ENCODE measurements around the gene LETM1.

The LETM1 gene

GRCh38 chr4:1808851-1809753, 46.9 kb downstream of the LETM1 start:
- no peak for DNase-seq (ENCODE audit: low read depth in 4 of 4, low spot score in 1 of 4)

DNA sequence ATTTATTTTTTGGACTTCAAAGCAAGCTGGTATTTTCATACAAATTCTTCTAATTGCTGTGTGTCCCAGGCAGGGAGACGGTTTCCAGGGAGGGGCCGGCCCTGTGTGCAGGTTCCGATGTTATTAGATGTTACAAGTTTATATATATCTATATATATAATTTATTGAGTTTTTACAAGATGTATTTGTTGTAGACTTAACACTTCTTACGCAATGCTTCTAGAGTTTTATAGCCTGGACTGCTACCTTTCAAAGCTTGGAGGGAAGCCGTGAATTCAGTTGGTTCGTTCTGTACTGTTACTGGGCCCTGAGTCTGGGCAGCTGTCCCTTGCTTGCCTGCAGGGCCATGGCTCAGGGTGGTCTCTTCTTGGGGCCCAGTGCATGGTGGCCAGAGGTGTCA, 47.6 kb downstream of the LETM1 start:
- no peak for DNase-seq (ENCODE audit: low read depth in 4 of 4, low spot score in 1 of 4)

GRCh38 chr4:1807332-1807777, 48.6 kb downstream of the LETM1 start:
- no peak for DNase-seq (ENCODE audit: low read depth in 4 of 4, low spot score in 1 of 4)

DNA sequence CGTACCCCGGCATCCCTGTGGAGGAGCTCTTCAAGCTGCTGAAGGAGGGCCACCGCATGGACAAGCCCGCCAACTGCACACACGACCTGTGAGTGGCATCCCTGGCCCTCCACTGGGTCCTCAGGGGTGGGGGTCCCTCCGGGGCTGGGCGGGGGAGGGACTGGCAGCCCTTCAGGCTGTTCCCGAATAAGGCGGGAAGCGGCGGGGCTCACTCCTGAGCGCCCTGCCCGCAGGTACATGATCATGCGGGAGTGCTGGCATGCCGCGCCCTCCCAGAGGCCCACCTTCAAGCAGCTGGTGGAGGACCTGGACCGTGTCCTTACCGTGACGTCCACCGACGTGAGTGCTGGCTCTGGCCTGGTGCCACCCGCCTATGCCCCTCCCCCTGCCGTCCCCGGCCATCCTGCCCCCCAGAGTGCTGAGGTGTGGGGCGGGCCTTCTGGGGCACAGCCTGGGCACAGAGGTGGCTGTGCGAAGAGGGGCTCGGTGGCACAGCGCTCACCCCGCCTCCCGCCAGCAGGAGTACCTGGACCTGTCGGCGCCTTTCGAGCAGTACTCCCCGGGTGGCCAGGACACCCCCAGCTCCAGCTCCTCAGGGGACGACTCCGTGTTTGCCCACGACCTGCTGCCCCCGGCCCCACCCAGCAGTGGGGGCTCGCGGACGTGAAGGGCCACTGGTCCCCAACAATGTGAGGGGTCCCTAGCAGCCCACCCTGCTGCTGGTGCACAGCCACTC, 49.2 kb downstream of the LETM1 start:
- DNase-seq (ENCODE audit: low read depth in 4 of 4, low spot score in 1 of 4): no peak

DNA sequence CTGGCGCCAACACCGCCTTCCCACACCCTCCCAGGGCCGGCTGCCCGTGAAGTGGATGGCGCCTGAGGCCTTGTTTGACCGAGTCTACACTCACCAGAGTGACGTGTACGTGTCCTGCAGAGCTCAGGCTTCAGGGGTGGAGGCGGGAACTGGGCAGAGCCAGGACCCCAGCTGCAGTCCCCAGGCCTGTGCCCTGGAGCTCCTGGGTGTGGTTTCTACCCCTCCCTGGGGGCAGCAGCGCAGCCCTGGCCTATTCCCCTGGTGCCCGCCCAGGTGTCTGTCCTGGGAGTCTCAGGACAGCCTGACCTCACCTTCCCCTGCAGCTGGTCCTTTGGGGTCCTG, 49.8 kb downstream of the LETM1 start:
- DNase-seq (ENCODE audit: low read depth in 4 of 4, low spot score in 1 of 4): no peak

DNA sequence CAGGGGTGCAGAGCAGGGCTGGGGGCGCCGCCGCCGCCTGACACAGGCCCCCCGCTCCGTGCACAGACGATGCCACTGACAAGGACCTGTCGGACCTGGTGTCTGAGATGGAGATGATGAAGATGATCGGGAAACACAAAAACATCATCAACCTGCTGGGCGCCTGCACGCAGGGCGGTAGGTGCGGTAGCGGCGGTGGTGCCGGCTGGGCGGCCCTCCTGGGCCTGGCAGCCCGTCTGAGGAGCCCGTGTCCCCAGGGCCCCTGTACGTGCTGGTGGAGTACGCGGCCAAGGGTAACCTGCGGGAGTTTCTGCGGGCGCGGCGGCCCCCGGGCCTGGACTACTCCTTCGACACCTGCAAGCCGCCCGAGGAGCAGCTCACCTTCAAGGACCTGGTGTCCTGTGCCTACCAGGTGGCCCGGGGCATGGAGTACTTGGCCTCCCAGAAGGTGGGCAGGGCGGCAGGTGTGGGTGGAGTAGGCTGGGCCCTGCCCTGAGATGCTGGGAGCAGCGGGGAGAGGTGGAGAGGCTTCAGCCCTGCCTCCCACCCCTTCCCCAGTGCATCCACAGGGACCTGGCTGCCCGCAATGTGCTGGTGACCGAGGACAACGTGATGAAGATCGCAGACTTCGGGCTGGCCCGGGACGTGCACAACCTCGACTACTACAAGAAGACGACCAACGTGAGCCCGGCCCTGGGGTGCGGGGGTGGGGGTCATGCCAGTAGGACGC, 50.3 kb downstream of the LETM1 start:
- DNase-seq (ENCODE audit: low read depth in 4 of 4, low spot score in 1 of 4): no peak

- no peak for DNase-seq (ENCODE audit: low read depth in 4 of 4, low spot score in 1 of 4)
Observed at GRCh38 chr4:1804638-1805492, 51.1 kb downstream of the LETM1 start.

DNA sequence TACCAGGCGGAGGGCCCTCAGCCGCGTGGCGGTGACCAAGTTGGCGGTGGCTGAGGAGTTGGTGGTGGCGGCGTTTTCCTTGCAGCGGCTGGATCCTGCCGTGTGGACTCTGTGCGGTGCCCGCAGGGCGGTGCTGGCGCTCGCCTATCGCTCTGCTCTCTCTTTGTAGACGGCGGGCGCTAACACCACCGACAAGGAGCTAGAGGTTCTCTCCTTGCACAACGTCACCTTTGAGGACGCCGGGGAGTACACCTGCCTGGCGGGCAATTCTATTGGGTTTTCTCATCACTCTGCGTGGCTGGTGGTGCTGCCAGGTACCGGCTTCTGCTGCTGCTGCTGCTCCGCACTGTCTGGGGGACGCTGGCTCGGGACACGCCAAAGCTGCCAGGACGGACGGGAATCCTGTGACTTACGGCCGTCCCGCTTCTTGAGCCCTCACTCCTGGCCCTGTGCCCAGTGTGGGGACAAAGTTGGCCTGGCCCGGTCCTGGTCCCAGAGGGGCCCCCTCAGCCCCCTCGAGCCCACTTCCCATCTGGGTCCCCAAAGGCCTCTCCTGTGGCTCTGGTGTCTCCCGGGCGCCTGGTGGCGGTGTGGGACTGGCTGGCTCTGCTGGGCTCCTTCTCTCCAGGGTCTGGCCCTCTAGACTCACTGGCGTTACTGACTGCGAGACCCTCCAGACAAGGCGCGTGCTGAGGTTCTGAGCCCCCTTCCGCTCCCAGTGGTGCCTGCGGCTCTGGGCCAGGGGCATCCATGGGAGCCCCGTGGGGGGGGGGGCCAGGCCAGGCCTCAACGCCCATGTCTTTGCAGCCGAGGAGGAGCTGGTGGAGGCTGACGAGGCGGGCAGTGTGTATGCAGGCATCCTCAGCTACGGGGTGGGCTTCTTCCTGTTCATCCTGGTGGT, 52.2 kb downstream of the LETM1 start:
- DNase-seq (ENCODE audit: low read depth in 4 of 4, low spot score in 1 of 4): no peak

GRCh38 chr4:1802720-1803522, 53.0 kb downstream of the LETM1 start:
- no peak for DNase-seq (ENCODE audit: low read depth in 4 of 4, low spot score in 1 of 4)

- DNase-seq (ENCODE audit: low read depth in 4 of 4, low spot score in 1 of 4): no peak
Observed at GRCh38 chr4:1802151-1802715, 53.7 kb downstream of the LETM1 start.

DNA sequence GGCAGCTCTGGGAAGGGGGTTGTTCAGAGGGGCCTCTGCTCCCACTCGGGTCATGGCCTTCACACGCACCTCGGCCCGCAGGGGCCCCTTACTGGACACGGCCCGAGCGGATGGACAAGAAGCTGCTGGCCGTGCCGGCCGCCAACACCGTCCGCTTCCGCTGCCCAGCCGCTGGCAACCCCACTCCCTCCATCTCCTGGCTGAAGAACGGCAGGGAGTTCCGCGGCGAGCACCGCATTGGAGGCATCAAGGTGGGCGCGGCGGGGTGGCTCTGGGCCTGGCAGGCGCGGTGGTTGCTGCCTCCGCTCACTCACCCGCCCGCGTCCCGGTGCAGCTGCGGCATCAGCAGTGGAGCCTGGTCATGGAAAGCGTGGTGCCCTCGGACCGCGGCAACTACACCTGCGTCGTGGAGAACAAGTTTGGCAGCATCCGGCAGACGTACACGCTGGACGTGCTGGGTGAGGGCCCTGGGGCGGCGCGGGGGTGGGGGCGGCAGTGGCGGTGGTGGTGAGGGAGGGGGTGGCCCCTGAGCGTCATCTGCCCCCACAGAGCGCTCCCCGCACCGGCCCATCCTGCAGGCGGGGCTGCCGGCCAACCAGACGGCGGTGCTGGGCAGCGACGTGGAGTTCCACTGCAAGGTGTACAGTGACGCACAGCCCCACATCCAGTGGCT, 54.5 kb downstream of the LETM1 start:
- DNase-seq (ENCODE audit: low read depth in 4 of 4, low spot score in 1 of 4): no peak

GRCh38 chr4:1800805-1801204, 55.2 kb downstream of the LETM1 start:
- no peak for DNase-seq (ENCODE audit: low read depth in 4 of 4, low spot score in 1 of 4)

DNA sequence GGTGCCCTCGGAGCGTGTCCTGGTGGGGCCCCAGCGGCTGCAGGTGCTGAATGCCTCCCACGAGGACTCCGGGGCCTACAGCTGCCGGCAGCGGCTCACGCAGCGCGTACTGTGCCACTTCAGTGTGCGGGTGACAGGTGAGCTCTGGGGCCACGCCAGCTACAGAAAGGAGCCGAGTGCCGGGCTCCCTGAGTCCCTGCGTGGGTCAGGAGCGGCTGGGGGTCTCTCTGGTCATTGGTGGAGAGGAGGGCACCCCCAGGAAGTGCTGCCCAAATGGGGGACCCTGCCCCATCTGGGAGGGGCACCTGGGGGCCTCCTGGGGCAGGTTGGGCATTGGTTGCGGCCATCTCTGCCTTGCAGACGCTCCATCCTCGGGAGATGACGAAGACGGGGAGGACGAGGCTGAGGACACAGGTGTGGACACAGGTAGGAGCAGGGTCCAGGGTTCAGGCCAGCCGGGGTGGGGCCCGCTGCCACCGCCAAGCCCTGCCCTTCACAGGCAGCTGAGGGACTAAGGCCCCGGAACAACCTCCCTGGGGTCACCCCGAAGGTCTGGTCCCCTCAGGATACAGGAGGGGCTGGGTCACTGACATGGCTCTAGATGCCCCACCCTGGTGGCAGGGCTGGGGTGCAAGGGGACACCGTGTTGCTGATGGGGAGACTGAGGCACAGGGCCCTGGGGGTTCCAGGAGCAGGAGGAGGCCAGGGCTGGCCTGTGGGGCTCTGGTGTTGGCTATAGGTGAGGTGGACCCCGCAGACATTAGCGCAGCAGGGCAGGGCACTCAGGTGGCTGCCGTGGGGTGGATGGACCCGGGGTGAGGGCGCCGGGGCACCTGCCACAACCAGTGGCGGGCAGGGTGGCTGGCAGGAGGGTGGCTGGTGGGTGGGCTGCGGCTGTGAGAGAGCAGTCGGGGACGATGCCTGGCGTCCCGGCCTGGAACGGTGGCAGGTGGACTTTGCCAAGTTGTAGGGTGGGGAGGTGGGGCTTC, 56.3 kb downstream of the LETM1 start:
- DNase-seq (ENCODE audit: low read depth in 4 of 4, low spot score in 1 of 4): no peak

DNA sequence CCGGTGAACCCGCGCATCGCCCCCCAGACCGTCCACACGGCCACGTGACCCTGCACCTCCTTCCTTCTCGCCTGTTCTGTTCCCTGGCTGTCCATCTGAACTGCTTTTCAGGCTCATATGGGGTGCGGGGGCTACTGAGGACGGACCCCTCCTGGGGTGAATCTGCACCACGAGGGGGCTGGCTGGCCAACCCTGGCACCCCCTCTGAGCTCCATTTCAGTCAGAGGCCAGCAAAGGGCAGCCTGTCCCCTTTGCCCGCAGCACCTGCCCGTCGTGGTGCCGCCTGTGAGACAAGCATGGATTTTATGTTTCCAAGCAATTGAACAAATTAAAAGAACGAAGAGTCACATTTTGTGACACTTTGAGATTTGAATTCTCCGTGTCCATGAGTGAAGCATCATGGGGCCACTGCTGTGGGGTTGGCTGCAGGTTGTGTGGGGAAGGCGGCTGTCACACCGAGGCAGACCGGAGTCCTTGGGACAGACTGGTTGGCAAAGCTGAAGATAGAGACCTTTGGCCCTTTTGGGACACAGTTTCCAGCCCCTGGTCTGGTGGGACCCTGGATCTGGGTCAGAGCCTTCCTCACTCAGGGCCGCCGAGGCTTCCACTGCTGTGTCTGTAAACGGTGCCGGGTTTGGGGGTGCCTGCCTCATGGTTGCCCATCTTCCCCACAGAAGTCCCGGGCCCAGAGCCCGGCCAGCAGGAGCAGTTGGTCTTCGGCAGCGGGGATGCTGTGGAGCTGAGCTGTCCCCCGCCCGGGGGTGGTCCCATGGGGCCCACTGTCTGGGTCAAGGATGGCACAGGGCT, 57.2 kb downstream of the LETM1 start:
- no peak for DNase-seq (ENCODE audit: low read depth in 4 of 4, low spot score in 1 of 4)

GRCh38 chr4:1797861-1798579, 57.9 kb downstream of the LETM1 start:
- no peak for DNase-seq (ENCODE audit: low read depth in 4 of 4, low spot score in 1 of 4)

Measured in stimulated activated CD4-positive, alpha-beta T cell treated with anti-CD3 and anti-CD28 coated beads, Interleukin-1b, Interleukin-23, amount 100 ng/mL, for 24 hours (primary cell).